GM18499 (cell line): ENCODE measurements around the gene IRF8.
"Not testable (repeated sequence)": the region's sequence is repeated elsewhere in the genome, so short reads cannot be mapped to it uniquely, and the experiment has no call there.

Source experiments
- ATAC-seq: cut with Tn5 transposase; IDR thresholded peaks from one replicate; pipeline ENCODE4 v1.9.1; 2021; ENCODE audit warnings: moderate number of reproducible peaks; ENCODE audit not compliant: insufficient read depth, unreplicated experiment

The IRF8 gene

DNA sequence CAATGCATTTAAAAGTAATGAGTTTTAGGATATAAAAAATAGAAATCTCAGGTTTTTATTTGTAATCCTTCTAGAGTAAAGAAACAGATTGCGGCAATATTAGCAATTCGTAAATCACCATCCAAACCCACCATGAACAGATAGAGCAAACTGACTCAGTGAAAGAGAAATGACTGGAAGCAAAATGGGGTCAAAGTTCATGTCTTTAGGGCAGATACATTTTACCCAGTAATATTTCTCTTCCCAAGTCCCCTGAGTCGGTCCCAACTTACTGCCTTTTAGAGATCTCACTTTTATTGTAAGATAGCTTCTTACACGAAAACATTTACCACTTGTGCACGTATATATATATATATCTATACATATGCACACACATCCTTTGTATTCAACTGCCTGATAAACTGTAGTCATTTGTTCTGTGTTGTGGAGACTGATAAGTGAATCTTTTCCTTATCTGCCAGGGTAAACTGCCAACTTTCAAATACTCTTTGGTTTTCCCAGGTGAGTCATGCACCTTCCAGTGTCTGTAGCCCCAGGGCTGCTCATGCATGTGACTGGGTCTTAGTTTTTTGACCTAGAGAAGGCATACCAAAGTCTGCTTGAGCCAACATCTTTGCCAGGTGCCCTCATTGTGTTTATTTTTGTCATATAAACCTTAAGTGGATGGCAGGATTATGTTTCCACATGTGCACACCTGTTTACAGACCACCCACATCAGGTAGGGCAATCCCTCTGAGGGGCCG, 7.8 kb upstream of the IRF8 start:
- ATAC-seq, result no peak

- ATAC-seq, result no peak
These were observed 7.2 kb upstream of the IRF8 start for GRCh38 chr16:85891776-85892166.

GRCh38 chr16:85892760-85893159, 6.2 kb upstream of the IRF8 start:
- ATAC-seq, result no peak

- ATAC-seq, result no peak
These were observed 4.7 kb upstream of the IRF8 start for GRCh38 chr16:85894266-85894665.

- no peak for ATAC-seq
These were observed 1.6 kb upstream of the IRF8 start for GRCh38 chr16:85897382-85897781.

DNA sequence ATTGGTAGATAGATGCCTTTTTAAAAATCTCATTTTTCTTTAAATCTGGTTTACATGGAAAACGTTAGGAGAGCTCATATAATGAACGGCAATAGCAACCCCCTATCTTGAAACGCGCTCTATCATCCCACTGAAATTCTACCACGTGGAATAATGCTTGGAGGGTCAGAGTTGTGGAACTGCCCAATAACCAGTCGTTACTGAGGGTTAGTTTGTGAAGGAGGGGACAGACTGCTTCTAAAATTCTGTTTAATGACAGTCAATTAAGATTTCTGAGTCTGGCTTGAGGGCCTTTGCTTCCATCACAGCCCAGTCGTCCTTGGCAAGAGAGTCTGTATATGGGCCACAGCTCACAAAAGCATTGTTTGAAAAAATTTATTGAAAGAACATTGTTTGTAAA, 482 bp downstream of the IRF8 start:
- no peak for ATAC-seq

DNA sequence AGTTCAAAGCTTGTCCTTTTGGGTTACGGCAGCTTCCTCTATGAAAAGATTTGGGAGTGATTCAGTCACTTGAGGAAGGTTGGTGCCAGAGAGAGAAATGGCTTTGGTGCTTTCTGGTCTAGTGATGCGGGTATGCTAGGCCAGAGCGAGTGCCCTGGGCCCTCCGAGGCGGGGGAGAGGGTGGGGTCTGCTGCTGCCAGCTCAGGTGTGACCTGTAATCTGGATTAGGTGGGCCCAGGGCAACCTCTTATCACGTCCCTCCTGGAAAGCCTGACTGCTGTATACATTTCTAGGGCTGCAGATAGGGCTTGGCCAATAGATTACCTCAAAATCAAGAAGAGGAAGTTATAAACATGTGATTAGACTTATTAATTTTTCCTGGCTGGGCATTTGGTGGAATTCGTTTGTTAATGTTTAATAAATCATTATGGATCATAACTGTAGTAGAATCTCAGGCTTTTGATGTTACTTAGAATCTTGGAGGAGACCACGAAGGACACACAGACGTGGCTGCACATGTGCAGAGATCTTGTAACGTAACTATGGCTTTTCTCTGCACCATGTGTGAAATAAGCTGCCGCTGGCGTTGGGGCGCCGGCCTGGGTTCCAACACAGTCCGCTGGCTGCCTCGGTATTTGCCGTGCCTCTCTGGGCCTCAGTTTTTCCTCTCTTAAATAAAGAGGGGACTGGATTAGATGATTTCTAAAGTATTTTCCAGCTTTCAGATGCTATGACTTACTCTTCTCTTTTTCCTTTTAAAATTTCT, 1.2 kb downstream of the IRF8 start:
- no peak for ATAC-seq

DNA sequence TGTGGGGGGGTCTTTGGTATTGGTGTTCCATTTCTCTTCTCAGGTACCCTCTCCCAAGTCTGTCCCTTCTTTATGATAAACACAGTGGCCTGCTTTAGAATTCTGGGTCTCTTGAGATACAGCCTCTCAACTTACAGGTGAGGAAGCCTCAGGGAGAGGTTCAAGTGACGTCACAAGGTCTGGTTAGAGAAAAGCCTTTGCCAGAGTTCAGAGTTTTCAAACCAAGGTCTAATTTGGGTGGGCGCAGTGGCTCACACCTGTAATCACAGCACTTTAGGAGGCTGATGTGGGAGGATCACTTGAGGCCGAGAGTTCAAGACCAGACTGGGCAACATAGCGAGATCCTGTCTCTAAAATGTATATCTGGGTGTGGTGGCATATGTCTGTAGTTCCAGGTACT, 2.1 kb downstream of the IRF8 start:
- no peak for ATAC-seq

DNA sequence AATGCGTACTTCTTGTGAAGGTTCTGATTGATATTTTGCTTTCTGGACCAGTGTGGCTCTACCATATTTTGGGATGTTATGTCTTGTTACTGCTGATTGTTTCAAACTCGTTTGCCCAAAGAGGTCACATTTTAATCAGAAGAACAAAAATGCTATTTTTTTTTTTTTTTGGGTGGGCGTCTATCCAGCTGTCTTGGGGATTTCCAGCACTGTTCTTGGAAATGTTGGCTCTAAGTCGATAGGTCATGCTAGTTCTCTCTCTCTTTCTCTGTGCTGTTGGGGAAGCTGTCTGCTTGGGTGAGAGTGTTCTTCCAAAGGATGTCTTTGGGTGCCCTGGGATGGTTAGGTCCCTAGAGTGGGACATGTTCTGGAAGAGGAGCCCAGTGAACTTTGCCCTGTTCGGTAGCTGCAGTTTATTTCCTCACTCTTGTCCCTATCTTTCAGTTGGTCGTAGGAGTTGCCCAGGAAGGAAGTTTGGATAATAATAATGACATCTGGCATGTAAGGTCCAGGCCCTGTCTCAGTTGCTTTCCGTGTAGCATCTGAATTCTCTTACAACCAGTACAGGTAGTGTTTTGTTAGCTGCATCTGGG, 2.9 kb downstream of the IRF8 start:
- no peak for ATAC-seq

GRCh38 chr16:85902366-85903155, 3.6 kb downstream of the IRF8 start:
- ATAC-seq, result peak; percentile 45

- no peak for ATAC-seq
These were observed 4.6 kb downstream of the IRF8 start for GRCh38 chr16:85903559-85903958.

- no peak for ATAC-seq
These were observed 6.4 kb downstream of the IRF8 start for GRCh38 chr16:85905110-85906095.

GRCh38 chr16:85906349-85906748, 7.4 kb downstream of the IRF8 start:
- no peak for ATAC-seq

DNA sequence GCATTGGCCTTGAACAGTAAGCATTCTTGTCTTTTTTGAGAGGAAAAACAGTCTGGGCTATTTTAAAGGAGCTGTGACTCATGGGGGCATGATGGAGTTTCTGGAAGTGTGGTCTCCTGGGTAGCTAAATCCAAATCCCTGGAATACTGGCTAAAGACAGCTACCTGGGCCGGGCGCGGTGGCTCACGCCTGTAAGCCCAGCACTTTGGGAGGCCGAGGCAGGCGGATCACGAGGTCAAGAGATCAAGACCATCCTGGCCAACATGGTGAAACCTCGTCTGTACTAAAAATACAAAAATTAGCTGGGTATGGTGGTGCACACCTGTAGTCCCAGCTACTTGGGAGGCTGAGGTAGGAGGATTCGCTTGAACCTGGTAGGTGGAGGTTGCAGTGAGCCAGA, 8.3 kb downstream of the IRF8 start:
- not testable (repeated sequence) for ATAC-seq

DNA sequence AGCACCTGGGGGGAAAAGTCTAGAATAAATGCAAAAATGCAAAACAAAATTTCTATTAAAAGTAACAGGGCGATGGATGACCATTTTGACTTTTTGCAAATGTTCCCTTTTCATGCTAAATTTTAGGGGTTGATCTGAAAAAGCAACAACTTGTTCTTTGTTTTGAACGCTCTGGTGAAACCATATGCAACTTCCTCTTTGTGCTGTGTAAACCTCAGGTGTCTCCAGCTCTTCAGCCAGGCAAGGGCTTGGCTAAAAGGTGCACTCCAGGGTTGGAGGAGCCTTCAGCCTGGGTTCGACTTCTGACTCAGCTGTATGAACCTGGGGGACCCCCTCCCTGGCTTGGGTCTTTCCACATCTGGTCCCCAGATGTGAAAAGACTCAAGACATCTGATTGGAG, 9.5 kb downstream of the IRF8 start:
- no peak for ATAC-seq

DNA sequence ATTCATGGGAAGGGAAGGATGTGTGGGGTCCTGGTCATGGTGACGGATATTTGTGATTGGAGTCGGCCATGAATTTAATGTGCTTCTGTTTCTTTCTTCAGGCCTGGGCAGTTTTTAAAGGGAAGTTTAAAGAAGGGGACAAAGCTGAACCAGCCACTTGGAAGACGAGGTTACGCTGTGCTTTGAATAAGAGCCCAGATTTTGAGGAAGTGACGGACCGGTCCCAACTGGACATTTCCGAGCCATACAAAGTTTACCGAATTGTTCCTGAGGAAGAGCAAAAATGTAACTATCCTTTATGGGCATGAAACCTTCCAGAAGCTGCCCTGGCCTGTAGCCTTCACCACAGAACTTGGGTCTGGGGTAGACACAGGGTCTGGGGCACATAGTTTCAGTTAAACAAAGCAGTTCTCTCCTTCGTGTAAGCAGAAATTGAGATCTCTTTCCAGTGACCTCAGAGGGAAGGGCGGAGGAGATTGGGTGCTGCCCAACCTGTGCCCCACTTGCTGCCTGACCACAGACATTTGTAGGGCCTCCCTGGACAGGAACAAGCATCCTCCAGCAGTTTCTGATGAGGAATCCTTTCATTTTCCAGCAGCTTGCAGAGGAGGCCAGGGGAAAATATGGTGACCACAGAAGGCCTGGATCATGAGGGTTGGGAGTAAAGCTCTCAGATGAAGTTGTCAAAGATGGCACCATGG, 10.1 kb downstream of the IRF8 start:
- ATAC-seq, result no peak

- ATAC-seq, result no peak
These were observed 11.2 kb downstream of the IRF8 start for GRCh38 chr16:85909932-85910853.

- ATAC-seq, result no peak
These were observed 11.9 kb downstream of the IRF8 start for GRCh38 chr16:85910854-85911247.
